GM21423 (cell line): Measurements from ENCODE around the gene KRTAP5-1.

ENCODE experiments used
- ATAC-seq: cut with Tn5 transposase; IDR thresholded peaks from one replicate; pipeline ENCODE4 v1.9.1; 2021; ENCODE audit warnings: mild to moderate bottlenecking, moderate library complexity; ENCODE audit not compliant: unreplicated experiment

KRTAP5-1 gene

DNA sequence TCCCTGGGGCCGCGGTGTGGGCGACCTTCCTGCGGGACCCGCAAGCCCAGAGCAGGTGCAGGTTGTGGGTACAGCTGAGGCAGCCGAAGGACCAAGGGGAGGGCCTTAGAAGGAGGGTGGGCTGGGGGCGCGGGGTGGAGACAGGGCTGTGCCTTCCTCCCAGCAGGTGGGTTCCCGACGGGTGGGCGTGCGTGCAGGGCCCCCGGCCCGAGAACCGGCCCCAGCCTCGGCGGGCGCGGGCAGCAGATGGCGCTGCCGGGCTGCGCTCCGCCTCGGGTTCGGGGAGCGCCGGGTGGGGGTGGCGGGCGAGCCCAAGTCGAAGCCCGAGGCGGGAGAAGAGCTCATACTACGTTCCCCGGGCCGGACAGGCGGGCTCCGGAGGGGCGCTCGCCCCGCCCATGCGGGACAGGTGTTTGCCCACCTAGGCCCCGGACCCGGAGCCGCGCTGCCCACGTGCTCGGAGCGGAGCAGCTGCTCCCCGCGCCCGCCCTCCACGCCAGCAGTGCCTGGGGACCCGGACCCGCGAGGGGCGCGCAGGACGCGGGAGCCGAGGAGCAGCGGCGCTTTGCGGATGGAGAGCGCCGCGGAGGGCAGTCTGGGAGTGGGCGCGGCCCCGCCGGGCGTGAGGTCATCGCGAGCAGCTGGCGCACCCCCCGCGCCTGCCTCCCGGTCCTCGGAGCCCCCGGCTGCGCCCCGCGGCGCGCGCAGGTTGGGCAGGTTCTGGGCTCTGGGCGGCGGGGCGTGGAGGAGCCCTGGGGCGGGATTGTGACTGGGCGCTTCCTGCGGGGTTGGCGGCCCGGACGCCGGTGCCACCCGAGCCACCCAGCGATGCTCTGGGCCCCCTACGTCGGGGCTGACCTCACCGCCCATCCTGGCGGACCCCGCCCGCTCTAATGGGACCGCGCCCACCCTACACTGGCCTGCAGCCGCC is 38.3 kb downstream of the KRTAP5-1 start:
- ATAC-seq: no peak

DNA sequence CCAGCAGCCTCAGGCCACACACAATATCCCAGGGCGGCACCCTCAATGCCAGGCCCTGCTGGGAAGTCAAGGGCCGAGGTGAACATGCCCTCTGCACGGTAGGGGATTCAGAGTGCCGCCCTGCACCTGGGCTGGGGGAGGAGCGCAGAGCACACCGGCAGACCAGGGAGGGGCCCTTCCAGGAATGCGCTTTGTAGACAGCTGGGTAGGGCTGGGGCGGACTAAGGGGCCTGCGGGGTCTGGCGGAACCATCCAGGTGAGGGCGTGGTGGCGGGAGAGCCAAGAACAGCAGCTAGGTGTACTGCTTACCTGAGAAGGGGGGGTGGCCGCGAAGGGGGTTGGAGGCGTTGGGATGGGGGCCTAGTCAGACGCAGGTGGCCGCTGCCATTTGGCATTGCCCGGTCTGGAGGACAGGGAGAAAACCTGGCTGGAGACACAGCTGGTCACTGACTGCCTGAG is 39.0 kb downstream of the KRTAP5-1 start:
- no peak for ATAC-seq

DNA sequence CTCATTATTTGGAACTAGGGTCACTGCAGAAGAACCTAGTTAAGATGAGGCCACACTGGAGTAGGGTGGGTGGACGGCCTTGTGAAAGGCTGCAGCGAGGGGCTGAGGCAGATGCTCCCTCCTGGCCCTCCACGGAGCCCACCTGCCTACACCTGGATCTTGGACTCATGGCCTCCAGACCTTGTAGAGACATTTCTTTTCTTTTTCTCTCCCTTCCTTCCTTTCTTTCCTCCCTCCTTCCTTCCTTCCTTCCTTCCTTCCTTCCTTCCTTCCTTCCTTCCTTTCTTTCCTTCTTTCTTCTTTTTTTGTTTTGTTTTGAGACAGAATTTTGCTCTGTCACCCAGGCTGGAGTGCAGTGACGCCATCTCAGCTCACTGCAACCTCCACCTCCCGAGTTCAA is 39.7 kb downstream of the KRTAP5-1 start:
- no peak for ATAC-seq

DNA sequence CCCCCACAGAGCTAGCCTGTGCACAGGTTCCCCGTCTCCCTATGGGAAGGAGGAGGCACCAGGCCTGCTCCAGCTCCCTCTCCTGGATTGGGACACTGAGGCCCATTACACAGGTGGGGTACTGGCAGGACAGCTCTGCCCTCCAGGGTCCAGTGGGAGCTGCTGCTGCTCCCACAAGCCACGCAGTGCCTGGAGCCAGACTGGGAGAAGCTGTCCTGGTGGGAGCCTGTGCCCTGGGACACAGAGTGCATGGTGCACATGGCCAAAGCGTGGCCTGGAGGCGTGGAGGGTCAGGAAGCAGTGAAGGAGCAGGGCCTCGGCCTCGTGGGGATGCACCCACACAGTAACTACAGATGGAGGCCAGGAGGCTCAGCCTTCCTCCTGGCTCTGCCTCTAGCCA is 40.5 kb downstream of the KRTAP5-1 start:
- no peak for ATAC-seq

DNA sequence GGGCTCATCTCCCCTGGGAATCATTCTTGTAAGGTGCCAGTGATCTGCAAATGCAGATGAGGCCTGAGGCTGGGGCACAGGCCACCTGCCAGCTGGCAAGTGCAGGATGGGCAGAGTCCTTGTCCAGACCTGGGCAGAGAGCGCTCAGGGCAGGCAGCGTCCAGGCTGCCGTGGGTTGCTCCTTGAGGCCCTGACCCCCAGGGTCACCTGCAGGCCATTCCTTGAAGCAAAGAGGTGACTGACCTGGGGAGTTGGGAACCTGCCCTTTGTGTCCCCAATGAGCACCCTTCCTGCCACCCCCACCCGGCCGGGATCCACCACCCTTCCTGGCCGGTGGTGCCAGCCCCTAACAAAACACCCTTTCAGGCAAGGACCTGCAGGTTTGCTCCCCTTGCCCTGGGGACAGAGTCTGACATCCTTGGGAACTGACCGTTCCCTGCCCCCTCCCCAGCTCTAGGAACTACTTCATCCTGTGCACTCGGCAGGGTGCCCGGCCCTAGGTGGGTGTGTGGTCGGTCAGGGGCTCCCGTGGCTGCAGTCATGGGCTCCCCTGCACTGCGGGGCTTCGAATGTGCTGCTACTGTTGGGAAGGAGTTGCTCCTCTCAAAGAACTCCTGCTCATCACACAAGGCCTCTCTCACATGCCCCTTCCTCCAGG is 41.3 kb downstream of the KRTAP5-1 start:
- no peak for ATAC-seq

DNA sequence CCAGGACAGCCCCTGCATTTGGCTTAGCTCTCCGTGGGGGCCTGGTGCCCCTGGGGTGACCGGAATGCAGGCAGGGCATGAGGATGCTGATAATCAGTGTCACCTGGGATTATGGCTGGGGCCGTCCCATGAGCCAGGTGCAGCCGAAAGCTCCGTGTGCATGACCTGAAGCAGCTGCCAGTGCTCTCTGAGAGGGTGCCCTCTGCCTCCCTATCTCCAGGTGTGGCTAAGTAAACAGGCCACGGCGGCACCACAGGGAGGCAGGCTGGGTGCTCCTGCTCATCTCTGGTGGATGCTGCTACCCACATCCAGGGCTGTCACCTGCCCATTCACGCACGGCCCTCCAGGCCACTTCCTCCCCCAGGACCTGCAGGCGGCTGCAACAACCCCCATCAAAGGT is 42.8 kb downstream of the KRTAP5-1 start:
- no peak for ATAC-seq

DNA sequence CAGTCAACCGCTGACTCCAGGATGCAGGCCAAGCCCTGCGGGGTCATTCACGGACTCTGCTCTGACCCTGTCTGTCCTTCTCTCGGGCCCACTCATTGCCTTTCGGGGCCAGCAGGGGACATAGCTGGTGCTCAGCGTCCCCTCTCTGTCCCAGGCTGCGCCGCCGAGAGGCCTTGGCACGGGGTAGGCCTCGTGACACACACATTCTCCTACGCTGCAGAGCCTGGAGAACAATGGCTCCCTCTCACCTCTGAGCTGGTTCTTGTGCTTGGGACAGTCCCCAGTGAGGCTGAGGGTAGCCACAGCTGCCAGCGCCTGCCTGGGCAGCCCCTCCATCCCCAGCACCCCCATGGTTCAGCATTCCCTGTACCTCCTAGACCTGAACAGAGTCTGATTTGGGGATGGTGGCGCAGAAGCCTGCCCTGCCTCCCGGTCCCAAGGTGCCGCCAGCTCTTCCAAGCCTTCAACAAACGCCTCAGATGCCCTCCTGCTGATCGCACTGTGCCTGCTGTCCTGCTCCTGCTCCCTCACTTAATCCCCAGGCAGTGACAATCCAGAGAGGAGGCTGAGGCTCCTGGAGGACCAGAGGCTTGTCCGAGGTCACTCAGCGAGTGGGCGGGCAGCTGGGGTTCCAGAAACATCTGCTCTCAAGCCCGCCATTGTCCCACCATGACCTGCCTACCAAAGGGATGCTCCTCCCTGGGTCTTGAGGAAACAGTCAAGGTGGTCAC is 43.4 kb downstream of the KRTAP5-1 start:
- no peak for ATAC-seq

DNA sequence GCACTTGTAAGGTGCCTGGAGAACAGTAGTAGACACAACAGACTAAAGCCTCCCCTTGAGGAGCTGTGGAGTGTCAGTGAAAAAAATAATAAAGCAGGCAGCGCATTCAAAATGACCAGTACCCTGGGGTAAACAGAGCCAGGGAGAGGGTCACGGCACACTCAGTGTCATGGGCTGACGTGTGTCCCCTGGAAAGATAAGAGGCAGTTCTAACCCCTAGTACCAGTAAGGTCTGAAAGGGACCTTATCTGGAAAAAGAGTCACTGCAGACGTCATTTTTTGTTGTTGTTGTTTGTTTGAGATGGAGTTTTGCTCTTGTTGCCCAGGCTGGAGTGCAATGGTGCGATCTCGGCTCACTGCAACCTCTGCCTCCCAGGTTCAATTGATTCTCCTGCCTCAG is 45.0 kb downstream of the KRTAP5-1 start:
- ATAC-seq: no peak

DNA sequence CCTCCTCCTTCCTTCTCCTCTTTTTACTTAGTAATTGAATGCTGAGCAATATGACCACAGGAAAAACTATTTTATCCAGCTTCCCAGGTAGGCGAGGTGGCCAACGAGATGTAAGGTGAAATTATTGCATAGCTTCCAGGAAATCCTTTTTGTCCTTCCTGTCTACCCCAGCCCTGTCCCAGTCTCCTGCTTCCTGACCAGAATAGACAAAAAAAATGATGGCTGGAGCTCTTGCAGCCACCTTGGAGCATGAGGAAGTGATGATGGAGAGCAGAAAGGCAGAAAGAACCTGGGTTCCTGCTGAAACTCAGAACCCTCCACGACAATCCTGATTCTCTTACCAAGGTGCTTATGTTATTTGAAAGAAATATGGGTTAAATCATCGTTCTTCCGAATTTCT is 46.9 kb downstream of the KRTAP5-1 start:
- no peak for ATAC-seq

DNA sequence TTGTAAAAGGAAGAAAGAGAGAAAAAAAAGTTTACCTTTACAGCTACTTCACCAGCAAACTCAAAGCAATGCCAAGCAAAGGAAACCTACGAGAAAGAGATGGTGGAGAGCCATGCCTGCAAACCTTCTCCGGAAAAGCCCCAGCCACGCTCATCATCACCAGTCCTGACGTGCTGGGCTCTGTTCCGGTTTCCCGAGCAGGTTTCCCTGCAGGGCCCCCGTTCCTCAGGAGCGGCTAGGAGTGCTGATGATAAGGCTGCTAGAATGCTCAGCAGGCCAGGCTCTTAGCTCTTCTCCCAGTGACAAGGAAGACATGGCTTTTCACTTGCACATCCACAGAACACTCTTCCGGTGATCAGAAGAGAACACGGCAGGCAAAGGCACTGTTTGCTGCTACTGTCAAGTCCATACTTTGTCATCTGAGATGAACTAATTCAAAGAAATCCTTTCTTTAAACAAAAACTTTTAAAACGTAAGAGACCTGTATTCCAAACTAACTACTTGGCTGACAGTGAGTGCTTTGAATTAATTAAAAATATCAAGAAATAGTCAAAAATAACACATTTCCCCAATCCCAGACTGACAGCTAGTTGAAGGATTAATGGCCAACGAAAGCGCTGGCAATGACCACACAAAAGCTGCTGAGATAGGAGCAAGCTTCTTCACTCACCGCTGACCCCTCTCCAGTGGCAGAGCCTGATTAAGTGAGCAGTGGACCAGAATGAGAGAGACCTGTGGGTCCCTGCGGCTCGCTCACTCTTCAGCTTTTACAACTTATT is 48.8 kb downstream of the KRTAP5-1 start:
- ATAC-seq: no peak

DNA sequence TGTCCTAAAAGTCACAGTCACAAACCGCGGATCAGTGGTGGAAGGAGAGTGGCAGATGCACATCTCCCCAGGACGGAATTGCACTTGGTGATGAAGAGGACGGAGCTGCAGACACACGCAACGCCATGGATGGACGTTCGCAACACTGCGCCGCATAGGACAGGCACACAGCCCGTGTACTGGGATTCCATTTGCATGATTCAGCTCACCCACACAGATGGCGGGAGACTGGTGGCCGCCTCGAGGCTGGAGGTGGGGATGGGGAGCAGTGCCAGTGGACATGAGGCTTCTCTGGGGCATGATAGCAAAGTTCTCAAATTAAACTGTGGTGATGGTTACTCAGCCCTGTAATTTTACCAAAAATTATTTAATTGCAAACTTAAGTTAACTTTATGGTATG is 50.4 kb downstream of the KRTAP5-1 start:
- ATAC-seq: no peak
